Endothelial cell of umbilical vein (primary cell): Measurements from ENCODE around the gene NCOA7. TPM values are rescaled to one million over a fixed set of nuclear protein-coding genes. Genes with fewer than 3 reads are reported as not detected.

Experiments used
- BruUV-seq: library from RNA; stranded (reverse); fragments of 400-500 nt; replicated peaks from 2 replicates; lab custom pipeline; 2021; lab: Mats Ljungman, UMichigan
- CTCF ChIA-PET: fragments of 300-600, 350-600 bp; sonication (Branson Sonifier 250); formaldehyde crosslinking; loops from one replicate; lab custom pipeline; 2021; ENCODE audit warnings: antibody characterized with exemption, inconsistent platforms; lab: Charles Lee
- POLR2A ChIA-PET: fragments of 300-600, 350-600 bp; sonication (Branson Sonifier 250); formaldehyde crosslinking; loops from one replicate; lab custom pipeline; 2021; ENCODE audit warnings: antibody characterized with exemption, inconsistent platforms; lab: Charles Lee
- DNase-seq: peaks from one replicate; pipeline ENCODE4 v3.0.0-alpha.2; 2011; ENCODE audit warnings: low read depth, low spot score
- FAIRE-seq: peaks from 2 replicates; lab custom pipeline; 2011; peaks lifted over from hg19 to GRCh38; lab: Jason Lieb, UNC
- H2AFZ ChIP-seq: 2 replicates; pipeline ENCODE4 v1.6.0; 2012; ENCODE audit warnings: low read depth, low read length, control low read depth, inconsistent platforms
- H3K27ac ChIP-seq: 2 replicates; pipeline ENCODE4 v1.5.1; 2011; ENCODE audit warnings: low read depth, mild to moderate bottlenecking, control low read depth, low read length, moderate library complexity; ENCODE audit not compliant: insufficient read depth
- H3K27me3 ChIP-seq, 2 experiments: 2 replicates each; pipeline versions ENCODE4 v1.6.0 to v1.6.1; 2011; ENCODE audit warnings: low read length in 2 of 2, mixed read lengths in 1 of 2; ENCODE audit not compliant: control insufficient read depth in 2 of 2, insufficient read depth in 2 of 2
- H3K36me3 ChIP-seq, 2 experiments: 2 replicates in 1 of 2; 3 replicates in 1 of 2; pipeline ENCODE4 v1.5.1; 2011; ENCODE audit warnings: low read length in 2 of 2, mild to moderate bottlenecking in 1 of 2, moderate library complexity in 1 of 2; ENCODE audit not compliant: control insufficient read depth in 2 of 2, insufficient read depth in 2 of 2; ENCODE audit errors: extremely low read depth in 1 of 2
- H3K4me1 ChIP-seq: 3 replicates; pipeline ENCODE4 v1.5.1; 2011; ENCODE audit warnings: mild to moderate bottlenecking, low read length; ENCODE audit not compliant: control insufficient read depth, insufficient read depth; ENCODE audit errors: extremely low read depth
- H3K4me2 ChIP-seq: 2 replicates; pipeline ENCODE4 v1.6.1; 2011; ENCODE audit warnings: low read length, control low read depth, mixed read lengths; ENCODE audit not compliant: insufficient read depth
- H3K4me3 ChIP-seq, 3 experiments: fragments of 200-600 bp in 1 of 3; sonication (generic), shearing (Covaris generic) in 1 of 3; replicated peaks in 1 of 3; 2 replicates each; pipeline ENCODE4 v1.5.1; 2011 to 2016; ENCODE audit warnings: control low read depth in 3 of 3, low read length in 3 of 3, mild to moderate bottlenecking in 2 of 3, inconsistent platforms in 1 of 3, low read depth in 1 of 3, moderate library complexity in 1 of 3; ENCODE audit not compliant: insufficient read depth in 1 of 3
- H3K79me2 ChIP-seq: 2 replicates; pipeline ENCODE4 v1.6.0; 2012; ENCODE audit warnings: low read length, inconsistent platforms; ENCODE audit not compliant: control insufficient read depth, insufficient read depth
- H3K9ac ChIP-seq: replicated peaks from 2 replicates; pipeline ENCODE3; 2011; ENCODE audit warnings: low read length, control low read depth; ENCODE audit not compliant: insufficient read depth; ENCODE audit errors: extremely low read depth
- H3K9me1 ChIP-seq: replicated peaks from 3 replicates; pipeline ENCODE4 v1.6.0; 2011; ENCODE audit warnings: mild to moderate bottlenecking, low read length; ENCODE audit not compliant: control insufficient read depth, insufficient read depth; ENCODE audit errors: extremely low read depth
- H3K9me3 ChIP-seq: replicated peaks from 2 replicates; pipeline ENCODE4 v1.5.1; 2012; ENCODE audit warnings: low read length, inconsistent platforms; ENCODE audit not compliant: control insufficient read depth, insufficient read depth
- H4K20me1 ChIP-seq: replicated peaks from 2 replicates; pipeline ENCODE3; 2011; ENCODE audit warnings: mild to moderate bottlenecking, low read length; ENCODE audit not compliant: control insufficient read depth, insufficient read depth; ENCODE audit errors: extremely low read depth
- EZH2 ChIP-seq: IDR thresholded peaks from 2 replicates; pipeline ENCODE4 v1.6.1; 2012; ENCODE audit warnings: borderline replicate concordance, low read depth, mild to moderate bottlenecking, moderate library complexity, low read length, inconsistent platforms; ENCODE audit not compliant: severe bottlenecking
- FOS ChIP-seq: IDR thresholded peaks from 2 replicates; pipeline ENCODE4 v1.6.1; 2011; ENCODE audit warnings: mild to moderate bottlenecking, low read length, moderate library complexity, borderline replicate concordance; ENCODE audit not compliant: insufficient read depth
- GATA2 ChIP-seq: IDR thresholded peaks from 2 replicates; pipeline ENCODE4 v1.7.0; 2011; ENCODE audit warnings: low read depth, mild to moderate bottlenecking, moderate library complexity, mixed read lengths, low read length; ENCODE audit not compliant: insufficient read length, insufficient read depth
- JUN ChIP-seq: IDR thresholded peaks from 2 replicates; pipeline ENCODE4 v1.6.1; 2011; ENCODE audit warnings: borderline replicate concordance, low read depth; ENCODE audit not compliant: insufficient read length, insufficient read depth
- MAX ChIP-seq: IDR thresholded peaks from 2 replicates; pipeline ENCODE4 v1.6.1; 2011; ENCODE audit not compliant: insufficient read depth, insufficient read length
- MYC ChIP-seq: IDR thresholded peaks from one replicate; pipeline ENCODE4 v1.6.1; 2011; ENCODE audit warnings: mild to moderate bottlenecking, low read depth, low read length
- POLR2A ChIP-seq: IDR thresholded peaks from 2 replicates; pipeline ENCODE4 v1.6.1; 2012; ENCODE audit warnings: low read depth, mild to moderate bottlenecking, control low read depth, low read length
- POLR2AphosphoS5 ChIP-seq: IDR thresholded peaks from 2 replicates; pipeline ENCODE4 v1.6.1; 2012; ENCODE audit warnings: low read depth, mild to moderate bottlenecking, control low read depth, low read length, moderate library complexity; ENCODE audit not compliant: insufficient read depth
- dilution Hi-C: fragments of 300-500 bp; cut with MboI; formaldehyde crosslinking; loops from one replicate; pipeline ENCODE4 v1.15.0; 2019; ENCODE audit warnings: low sequenced_read_pairs; ENCODE audit not compliant: extremely low pct_ligation_motif_present
- intact Hi-C: fragments of 100-400 bp; cut with micrococcal nuclease; formaldehyde crosslinking; loops from one replicate; pipeline ENCODE4 v1.10.0; 2022
- polyA plus RNA-seq, 4 experiments: library from polyadenylated mRNA; depleted of rRNA in 3 of 4; stranded (reverse) in 3 of 4; unstranded in 1 of 4; fragments of >200 nt; gene quantifications; 2 replicates each; pipeline versions ENCODE4 v1.2.1 to v1.2.3, GENCODE V29; 2011 to 2012; ENCODE audit warnings: missing spikeins in 1 of 4
- total RNA-seq: library from RNA; stranded (reverse); gene quantifications from 2 replicates; pipeline ENCODE4 v1.2.3, GENCODE V29; 2021
- TF ChIP-seq, protein P1 (sequence below), 2 donors: IDR thresholded peaks; 1 replicate in 1 of 2; 2 replicates in 1 of 2; pipeline ENCODE4 v1.5.1; 2011; ENCODE audit warnings: low read length in 2 of 2, mild to moderate bottlenecking in 2 of 2, moderate library complexity in 2 of 2, control low read depth in 1 of 2, inconsistent platforms in 1 of 2, low read depth in 1 of 2; ENCODE audit not compliant: insufficient read depth in 1 of 2; ENCODE audit errors: extremely low read depth in 1 of 2

NCOA7 gene
- total and polyA plus RNA-seq, 2 donors (not counting 3 experiments of a cell fraction or from before 2014, with no cell fraction given) = 27.7 to 71.2 TPM

DNA sequence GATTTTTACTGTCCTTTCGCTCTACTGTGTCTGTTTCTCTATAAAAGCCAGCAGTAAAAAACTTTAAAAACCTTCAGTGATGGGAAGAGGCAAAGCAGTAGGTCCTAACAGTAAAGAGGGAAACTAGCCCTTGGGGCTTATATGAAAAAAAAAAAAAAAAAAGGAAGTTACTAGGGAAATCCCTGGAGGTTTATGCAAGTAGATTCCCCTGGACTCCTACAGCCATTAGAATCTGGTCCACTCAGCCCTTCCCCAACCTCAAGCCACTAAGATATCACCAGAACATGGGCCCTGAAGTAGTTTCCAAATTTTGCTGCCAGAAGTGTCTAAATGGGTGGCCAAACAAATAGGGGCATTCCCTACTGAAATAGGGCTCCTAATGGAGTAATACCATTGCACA lies 95.3 kb downstream of the NCOA7 start:
- Histone ChIP-seq H3K9me3 (no peaks in the 10 kb centered on the region), H2AFZ (no peak overlapping the region), H3K4me3 (no peak overlapping the region), H3K9ac (no peak overlapping the region), H3K36me3 (peaks cover 24 to 28% of the 10 kb centered on the region in 2 experiments), H3K4me1 (no peaks in the 10 kb centered on the region), H3K4me2 (no peak overlapping the region), H3K27me3 (no peaks in the 10 kb centered on the region), H3K79me2 (no peaks in the 10 kb centered on the region), H4K20me1 (no peaks in the 10 kb centered on the region), H3K27ac (no peak overlapping the region), H3K9me1 (no peaks in the 10 kb centered on the region)
- no peak for DNase-seq
- dilution Hi-C loops = no loop called here
- intact Hi-C loops = no loop called here
- BruUV-seq = no TSS peak
- POLR2A ChIA-PET = interaction anchor here (0.5 to 0.7 kb wide), 2 partner anchors 19 to 96 kb away, joined by 3 to 10 read pairs; no protein-coding TSS in a partner anchor
- CTCF ChIA-PET = interaction anchor here (1.9 kb wide), 1 partner anchor 88 kb away, joined by 5 read pairs; no protein-coding TSS in a partner anchor
- TF ChIP-seq JUN = no peak
- FAIRE-seq = no peak

GRCh38 chr6:125886914-125887313 lies 96.2 kb downstream of the NCOA7 start:
- no peak overlapping the region for H2AFZ ChIP-seq
- POLR2A ChIA-PET = no interaction called here
- H3K79me2 ChIP-seq = no peaks in the 10 kb centered on the region
- no peaks in the 10 kb centered on the region for H3K9me1 ChIP-seq
- intact Hi-C loops (no loop called here), dilution Hi-C loops (no loop called here)
- no peak overlapping the region for H3K4me3 ChIP-seq
- no peaks in the 10 kb centered on the region for H3K4me1 ChIP-seq
- no TSS peak for BruUV-seq
- H3K9me3 ChIP-seq = no peaks in the 10 kb centered on the region
- no peak overlapping the region for H3K9ac ChIP-seq
- no peak overlapping the region for H3K4me2 ChIP-seq
- H3K36me3 ChIP-seq = peaks cover 21 to 24% of the 10 kb centered on the region in 2 experiments
- H4K20me1 ChIP-seq = no peaks in the 10 kb centered on the region
- CTCF ChIA-PET = no interaction called here
- H3K27me3 ChIP-seq = no peaks in the 10 kb centered on the region
- DNase-seq (no peak), FAIRE-seq (no peak)
- TF ChIP-seq EZH2 (no peak), MAX (no peak), GATA2 (no peak), POLR2AphosphoS5 (no peak), MYC (no peak), FOS (no peak), JUN (no peak), POLR2A (no peak)
- TF ChIP-seq, protein P1, sequence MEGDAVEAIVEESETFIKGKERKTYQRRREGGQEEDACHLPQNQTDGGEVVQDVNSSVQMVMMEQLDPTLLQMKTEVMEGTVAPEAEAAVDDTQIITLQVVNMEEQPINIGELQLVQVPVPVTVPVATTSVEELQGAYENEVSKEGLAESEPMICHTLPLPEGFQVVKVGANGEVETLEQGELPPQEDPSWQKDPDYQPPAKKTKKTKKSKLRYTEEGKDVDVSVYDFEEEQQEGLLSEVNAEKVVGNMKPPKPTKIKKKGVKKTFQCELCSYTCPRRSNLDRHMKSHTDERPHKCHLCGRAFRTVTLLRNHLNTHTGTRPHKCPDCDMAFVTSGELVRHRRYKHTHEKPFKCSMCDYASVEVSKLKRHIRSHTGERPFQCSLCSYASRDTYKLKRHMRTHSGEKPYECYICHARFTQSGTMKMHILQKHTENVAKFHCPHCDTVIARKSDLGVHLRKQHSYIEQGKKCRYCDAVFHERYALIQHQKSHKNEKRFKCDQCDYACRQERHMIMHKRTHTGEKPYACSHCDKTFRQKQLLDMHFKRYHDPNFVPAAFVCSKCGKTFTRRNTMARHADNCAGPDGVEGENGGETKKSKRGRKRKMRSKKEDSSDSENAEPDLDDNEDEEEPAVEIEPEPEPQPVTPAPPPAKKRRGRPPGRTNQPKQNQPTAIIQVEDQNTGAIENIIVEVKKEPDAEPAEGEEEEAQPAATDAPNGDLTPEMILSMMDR (IDR thresholded peaks at IDR 0.05; ENCODE audit: extremely low read depth in 1 of 2, insufficient read depth in 1 of 2, low read depth in 1 of 2, low read length in 2 of 2) = no peak
- H3K27ac ChIP-seq = no peak overlapping the region
